SK-N-MC (cell line): ENCODE data around the gene HLF.

ENCODE experiments used
- DNase-seq: peaks from one replicate; pipeline ENCODE4 v3.0.0-alpha.2; 2011; ENCODE audit warnings: low read depth, low spot score
- H3K27ac ChIP-seq: fragments of 200-600 bp; sonication (generic); 2 replicates; pipeline ENCODE4 v1.5.1; 2016; ENCODE audit warnings: mixed run types
- H3K36me3 ChIP-seq: fragments of 200-600 bp; sonication (generic); 2 replicates; pipeline ENCODE4 v1.6.1; 2017; ENCODE audit warnings: antibody characterized with exemption, low read length, mixed read lengths; ENCODE audit not compliant: insufficient read depth
- H3K4me3 ChIP-seq: fragments of 200-600 bp; sonication (generic); 2 replicates; pipeline ENCODE4 v1.5.1; 2016
- H3K9ac ChIP-seq: fragments of 200-600 bp; sonication (generic); 2 replicates; pipeline ENCODE4 v1.8.0; 2017; ENCODE audit warnings: mixed run types, mixed read lengths; ENCODE audit not compliant: insufficient read length
- H3K9me3 ChIP-seq: fragments of 200-600 bp; sonication (generic); 2 replicates; pipeline ENCODE4 v1.6.1; 2017; ENCODE audit warnings: low read depth, mild to moderate bottlenecking, antibody characterized with exemption, low read length, moderate library complexity, mixed read lengths
- EZH2 ChIP-seq: fragments of 200-600 bp; sonication (generic); IDR thresholded peaks from one replicate; pipeline ENCODE4 v1.6.1; 2017; ENCODE audit warnings: antibody characterized with exemption
- FOXP2 ChIP-seq: optimal IDR thresholded peaks from 2 replicates; pipeline ENCODE3; 2011; ENCODE audit warnings: mild to moderate bottlenecking, moderate library complexity; ENCODE audit not compliant: insufficient read depth; ENCODE audit errors: extremely low read length, control extremely low read depth
- POLR2AphosphoS5 ChIP-seq: IDR thresholded peaks from 2 replicates; pipeline ENCODE4 v1.6.1; 2012; ENCODE audit warnings: mild to moderate bottlenecking, low read depth, low read length, borderline replicate concordance

The HLF gene

DNA sequence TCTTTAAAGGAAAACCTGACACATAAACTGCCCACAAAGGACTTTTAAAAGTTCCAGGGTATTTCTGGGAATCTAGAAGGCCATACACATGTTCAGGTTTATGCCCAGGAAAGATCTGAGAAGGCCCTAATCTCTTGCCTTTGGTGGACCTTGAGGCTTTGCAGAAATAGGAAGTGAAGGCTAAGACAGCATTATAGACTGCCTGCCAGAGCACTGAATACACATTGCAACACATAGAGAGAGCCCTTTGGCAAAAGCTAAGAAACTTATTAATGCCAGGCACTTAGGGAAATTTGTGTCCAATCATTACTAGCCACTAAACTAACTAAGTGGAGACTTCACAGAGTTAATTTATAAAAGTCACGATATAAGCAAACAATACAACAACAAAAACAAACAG, 86.5 kb downstream of the HLF start:
- Histone ChIP-seq H3K9me3 (0 out of 2 replicates have a peak, but pooled peaks cover 3% of the 10 kb centered on the region), H3K36me3 (no peaks in the 10 kb centered on the region), H3K9ac (no peak overlapping the region), H3K4me3 (no peak overlapping the region), H3K27ac (no peak overlapping the region)
- TF ChIP-seq POLR2AphosphoS5 (no peak), EZH2 (no peak)
- DNase-seq: no peak

DNA sequence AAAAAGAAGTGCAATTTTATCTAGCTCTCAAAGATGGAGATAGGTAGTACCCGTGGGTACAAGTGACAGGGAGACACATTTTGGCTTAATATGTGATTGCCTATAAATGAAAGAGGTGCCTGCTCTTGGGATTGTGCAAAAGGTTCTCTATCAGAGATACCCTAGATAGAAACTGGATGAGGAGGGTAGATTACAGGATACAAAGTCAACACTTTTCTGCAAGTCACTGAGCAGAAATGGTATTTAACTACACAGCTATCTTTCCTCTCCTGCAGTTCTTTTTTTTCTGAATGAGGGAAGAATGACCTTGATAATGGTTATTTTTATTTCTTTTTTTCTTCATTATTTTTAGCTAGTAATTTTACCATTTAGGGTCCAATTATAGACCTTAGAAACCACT, 89.2 kb downstream of the HLF start:
- TF ChIP-seq POLR2AphosphoS5 (no peak), EZH2 (no peak), FOXP2 (no peak)
- no peak for DNase-seq
- 0 out of 2 replicates have a peak, but pooled peaks cover 3% of the 10 kb centered on the region for H3K9me3 ChIP-seq

DNA sequence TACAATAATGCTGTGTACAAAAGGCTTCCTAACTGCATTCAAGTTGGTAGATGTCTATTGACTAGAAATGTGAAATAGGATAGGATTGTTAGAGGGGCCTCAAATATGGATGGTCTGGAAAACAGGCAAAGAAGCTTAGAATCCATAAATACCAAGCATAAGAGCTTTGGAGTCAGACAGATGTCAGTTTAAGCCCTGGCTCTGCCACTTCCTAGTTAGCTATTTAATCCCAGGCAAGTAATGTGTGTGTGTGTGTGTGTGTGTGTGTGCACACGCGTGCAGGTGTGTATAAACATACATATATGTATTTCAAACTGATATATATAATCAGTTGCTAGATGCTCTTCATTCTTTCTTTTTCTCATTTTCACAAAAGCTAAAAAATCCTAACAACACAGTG, 90.2 kb downstream of the HLF start:
- no peak overlapping the region for H3K9ac ChIP-seq
- TF ChIP-seq FOXP2: no peak
- TF ChIP-seq POLR2AphosphoS5: no peak
- TF ChIP-seq EZH2: no peak
- no peak overlapping the region for H3K27ac ChIP-seq
- no peak for DNase-seq
- H3K9me3 ChIP-seq: 0 out of 2 replicates have a peak, but pooled peaks cover 3% of the 10 kb centered on the region
- H3K36me3 ChIP-seq: no peaks in the 10 kb centered on the region
- H3K4me3 ChIP-seq: no peak overlapping the region

More for the DNA sequence above, 89.2 kb downstream of the HLF start:
- H3K4me3 ChIP-seq: no peak overlapping the region
- no peaks in the 10 kb centered on the region for H3K36me3 ChIP-seq
- no peak overlapping the region for H3K9ac ChIP-seq
- H3K27ac ChIP-seq: no peak overlapping the region

DNA sequence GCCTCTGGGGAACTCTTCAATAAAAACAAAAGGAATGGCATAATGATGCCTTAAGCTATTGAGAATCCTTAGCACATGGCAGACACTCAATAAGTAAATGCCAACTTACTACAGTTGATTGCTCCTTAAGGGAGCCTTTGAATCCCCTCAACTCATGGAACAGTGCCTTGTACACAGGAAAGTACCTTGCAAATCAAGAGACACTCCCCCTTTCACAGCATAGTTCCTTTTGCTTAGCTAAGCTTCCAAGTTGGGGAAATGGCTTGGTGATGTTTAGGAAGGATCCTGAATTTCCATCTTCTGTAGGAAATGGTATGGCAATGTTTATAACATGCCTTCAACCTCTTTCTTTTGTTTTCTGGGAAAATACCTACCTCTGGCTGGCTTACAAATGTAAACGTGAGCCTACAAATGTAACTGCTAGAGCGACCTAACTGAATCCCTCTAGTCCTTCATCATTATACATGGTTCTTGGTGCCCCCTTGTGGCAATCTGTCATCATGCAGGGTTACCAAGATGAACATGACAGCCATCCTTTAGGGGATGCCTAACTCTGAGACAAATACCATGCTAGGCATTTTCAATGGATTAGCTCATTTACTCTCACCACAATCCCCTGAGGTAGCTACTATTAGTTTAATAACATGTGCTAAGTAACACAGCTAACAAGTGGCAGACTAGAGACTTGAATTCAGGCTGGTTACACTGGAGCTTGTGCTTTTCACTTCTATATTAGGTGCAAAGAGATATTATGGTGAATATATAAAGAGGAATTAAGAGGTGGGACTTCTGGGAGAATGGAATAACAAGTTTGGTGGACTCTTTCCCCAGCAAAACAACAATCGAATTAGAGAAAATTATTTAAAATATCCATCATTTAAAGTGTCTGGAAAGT, 91.9 kb downstream of the HLF start:
- no peaks in the 10 kb centered on the region for H3K36me3 ChIP-seq
- H3K4me3 ChIP-seq: peak overlapping the region; percentile 43
- 0 out of 2 replicates have a peak overlapping the region, but pooled peaks have one; percentile 27 for H3K27ac ChIP-seq
- H3K9me3 ChIP-seq: peaks cover 7% of the 10 kb centered on the region; the same call in 1 of the 2 replicates
- peak; percentile 75 for DNase-seq
- H3K9ac ChIP-seq: peak overlapping the region; percentile 56
- TF ChIP-seq EZH2 (no peak), POLR2AphosphoS5 (no peak), FOXP2 (no peak)

DNA sequence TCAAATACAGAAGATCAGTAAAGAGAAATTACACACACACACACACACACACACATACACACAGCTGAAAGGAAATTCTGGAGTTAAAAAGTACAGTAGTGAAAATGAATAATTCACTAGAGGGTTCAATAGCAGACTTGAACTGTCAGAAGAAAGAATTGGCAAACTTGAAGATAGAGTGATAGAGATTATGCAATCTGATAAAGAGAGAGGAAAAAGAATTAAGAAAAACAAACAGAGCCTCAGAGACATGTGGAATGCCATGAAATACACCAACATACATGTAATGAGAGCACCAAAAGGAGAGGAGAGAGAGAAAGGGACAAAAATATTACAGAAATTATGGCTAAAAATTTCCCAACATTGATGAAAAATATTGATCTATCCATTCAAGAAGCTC, 96.2 kb downstream of the HLF start:
- no peak overlapping the region for H3K9ac ChIP-seq
- H3K36me3 ChIP-seq: no peaks in the 10 kb centered on the region
- no peak for TF ChIP-seq EZH2
- no peak for TF ChIP-seq POLR2AphosphoS5
- no peak for TF ChIP-seq FOXP2
- peaks cover 4% of the 10 kb centered on the region; the same call in 1 of the 2 replicates for H3K9me3 ChIP-seq
- no peak for DNase-seq
- no peak overlapping the region for H3K27ac ChIP-seq
- H3K4me3 ChIP-seq: no peak overlapping the region

DNA sequence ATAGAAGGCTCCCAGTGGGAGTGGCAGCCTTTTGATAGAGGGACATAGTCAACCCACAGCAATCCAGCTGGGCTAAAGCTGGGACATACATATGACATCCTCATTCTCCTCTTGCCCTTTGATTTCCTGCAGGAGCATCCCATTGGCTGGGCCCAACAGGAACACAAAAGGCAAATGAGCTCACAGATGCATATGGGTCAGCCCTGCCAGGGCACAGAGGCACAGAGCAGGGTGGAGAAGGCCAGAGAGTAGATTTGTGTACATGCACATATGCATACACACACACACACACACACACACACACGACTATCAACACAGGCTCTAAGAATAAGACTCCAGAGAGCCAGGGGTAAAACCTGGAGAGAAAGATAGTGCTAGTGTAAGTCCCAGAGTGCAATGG, 98.3 kb downstream of the HLF start:
- no peak for TF ChIP-seq FOXP2
- no peak for TF ChIP-seq EZH2
- no peak for TF ChIP-seq POLR2AphosphoS5
- DNase-seq: no peak
- Histone ChIP-seq H3K36me3 (no peaks in the 10 kb centered on the region), H3K27ac (no peak overlapping the region), H3K9me3 (peaks cover 4% of the 10 kb centered on the region; the same call in 1 of the 2 replicates), H3K9ac (no peak overlapping the region), H3K4me3 (no peak overlapping the region)

DNA sequence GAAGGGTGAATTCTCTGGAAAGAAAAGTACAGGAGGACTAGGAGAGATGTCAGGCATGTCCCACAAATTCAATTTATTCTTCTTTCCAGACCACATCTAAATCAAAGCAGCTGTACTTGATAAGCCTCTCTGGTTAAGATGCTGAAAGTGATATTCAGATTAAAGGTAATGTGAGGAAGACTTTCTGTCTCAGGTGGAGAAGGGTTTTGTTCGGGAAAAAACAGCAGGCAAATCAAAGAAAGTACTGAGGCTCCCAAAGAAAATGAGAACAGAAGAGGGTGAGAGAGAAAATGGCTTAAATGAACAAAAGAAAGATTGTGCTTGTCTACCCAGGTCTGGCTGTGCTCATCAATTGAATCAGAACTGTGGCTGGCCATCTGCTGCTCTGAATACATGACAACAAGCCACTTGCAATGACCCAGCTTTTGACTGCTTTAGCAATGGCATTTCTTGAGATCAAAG, 101.3 kb downstream of the HLF start:
- Histone ChIP-seq H3K9ac (no peak overlapping the region), H3K4me3 (no peak overlapping the region), H3K36me3 (no peaks in the 10 kb centered on the region), H3K9me3 (no peaks in the 10 kb centered on the region; the same call in 1 of the 2 replicates), H3K27ac (no peak overlapping the region)
- TF ChIP-seq FOXP2 (no peak), POLR2AphosphoS5 (no peak), EZH2 (no peak)
- no peak for DNase-seq

DNA sequence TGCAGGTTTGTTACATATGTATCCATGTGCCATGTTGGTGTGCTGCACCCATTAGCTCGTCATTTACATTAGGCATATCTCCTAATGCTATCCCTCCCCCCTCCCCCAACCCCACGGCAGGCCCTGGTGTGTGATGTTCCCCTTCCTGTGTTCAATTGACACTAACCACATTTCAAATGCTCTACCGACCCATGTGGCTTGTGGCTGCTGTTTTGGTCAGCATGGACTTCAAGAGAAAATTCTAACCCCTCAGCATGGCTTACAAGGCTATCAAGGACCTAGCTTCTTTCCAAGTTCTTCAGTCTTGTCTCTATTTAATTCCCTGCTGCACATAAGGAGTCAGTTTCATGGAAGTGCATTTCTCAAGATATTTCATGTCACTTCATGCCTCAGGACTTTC, 103.9 kb downstream of the HLF start:
- TF ChIP-seq FOXP2: no peak
- no peak for TF ChIP-seq EZH2
- TF ChIP-seq POLR2AphosphoS5: no peak
- no peaks in the 10 kb centered on the region for H3K9me3 ChIP-seq
- H3K9ac ChIP-seq: no peak overlapping the region
- no peak overlapping the region for H3K27ac ChIP-seq
- no peaks in the 10 kb centered on the region for H3K36me3 ChIP-seq
- no peak for DNase-seq
- H3K4me3 ChIP-seq: no peak overlapping the region
